Activated CD4-positive, CD25-positive, alpha-beta regulatory T cell (primary cell): ENCODE results near the gene NUBP2.

Experiments
- DNase-seq, 4 experiments: peaks; one replicate each; lab custom pipeline; 2025; lab: John Stamatoyannopoulos, UW

The NUBP2 gene

GRCh38 chr16:1828645-1829410 lies 46.1 kb downstream of the NUBP2 start:
- no peak for DNase-seq

GRCh38 chr16:1830213-1830612 lies 47.5 kb downstream of the NUBP2 start:
- no peak for DNase-seq

- no peak for DNase-seq
Measured at GRCh38 chr16:1831186-1832075, 48.7 kb downstream of the NUBP2 start.

- DNase-seq = no peak
Measured at GRCh38 chr16:1832838-1833454, 50.2 kb downstream of the NUBP2 start.

GRCh38 chr16:1834096-1834495 lies 51.3 kb downstream of the NUBP2 start:
- DNase-seq = no peak
